PFSK-1 (cell line): ENCODE data around the gene CLSTN1.

ENCODE experiments used
- FOXP2 ChIP-seq: optimal IDR thresholded peaks from 2 replicates; pipeline ENCODE3; 2011; ENCODE audit warnings: borderline replicate concordance, control low read depth, inconsistent platforms; ENCODE audit not compliant: insufficient read depth; ENCODE audit errors: extremely low read length, extremely low read depth
- POLR2AphosphoS5 ChIP-seq: IDR thresholded peaks from 2 replicates; pipeline ENCODE4 v1.6.1; 2012; ENCODE audit warnings: low read depth, mild to moderate bottlenecking, control low read depth, low read length, moderate library complexity
- REST ChIP-seq, 2 experiments: IDR thresholded peaks; 2 replicates each; pipeline versions ENCODE4 v1.6.1 to v1.8.0; 2011 to 2012; ENCODE audit warnings: low read depth in 2 of 2, low read length in 2 of 2, control low read depth in 1 of 2, inconsistent platforms in 1 of 2, mild to moderate bottlenecking in 1 of 2, moderate library complexity in 1 of 2; ENCODE audit not compliant: insufficient read depth in 1 of 2
- SIN3A ChIP-seq: IDR thresholded peaks from 2 replicates; pipeline ENCODE4 v1.6.1; 2012; ENCODE audit warnings: mild to moderate bottlenecking, low read length, moderate library complexity, borderline replicate concordance; ENCODE audit not compliant: insufficient read depth
- TAF1 ChIP-seq: IDR thresholded peaks from 2 replicates; pipeline ENCODE4 v1.6.1; 2012; ENCODE audit warnings: low read length, control low read depth, borderline replicate concordance; ENCODE audit not compliant: insufficient read depth

Gene CLSTN1

GRCh38 chr1:9753121-9753531 is 70.6 kb downstream of the CLSTN1 start:
- TF ChIP-seq SIN3A (no peak), POLR2AphosphoS5 (no peak), FOXP2 (no peak), TAF1 (no peak), REST (IDR thresholded peaks at IDR 0.05; ENCODE audit: insufficient read depth in 1 of 2, low read depth in 2 of 2, low read length in 2 of 2) (no peak)

GRCh38 chr1:9751971-9752370 is 71.8 kb downstream of the CLSTN1 start:
- TF ChIP-seq REST (IDR thresholded peaks at IDR 0.05; ENCODE audit: insufficient read depth in 1 of 2, low read depth in 2 of 2, low read length in 2 of 2) (no peak), SIN3A (no peak), FOXP2 (no peak), TAF1 (no peak), POLR2AphosphoS5 (no peak)

- no peak for TF ChIP-seq POLR2AphosphoS5
- no peak for TF ChIP-seq TAF1
- TF ChIP-seq REST (IDR thresholded peaks at IDR 0.05; ENCODE audit: insufficient read depth in 1 of 2, low read depth in 2 of 2, low read length in 2 of 2), result no peak
- no peak for TF ChIP-seq FOXP2
- TF ChIP-seq SIN3A, result no peak
These were observed 74.4 kb downstream of the CLSTN1 start for GRCh38 chr1:9749361-9749760.

- no peak for TF ChIP-seq FOXP2
- TF ChIP-seq REST (IDR thresholded peaks at IDR 0.05; ENCODE audit: insufficient read depth in 1 of 2, low read depth in 2 of 2, low read length in 2 of 2), result no peak
- no peak for TF ChIP-seq POLR2AphosphoS5
- TF ChIP-seq TAF1, result no peak
- TF ChIP-seq SIN3A, result no peak
These were observed 77.1 kb downstream of the CLSTN1 start for GRCh38 chr1:9746651-9747050.

GRCh38 chr1:9746211-9746610 is 77.6 kb downstream of the CLSTN1 start:
- TF ChIP-seq REST (IDR thresholded peaks at IDR 0.05; ENCODE audit: insufficient read depth in 1 of 2, low read depth in 2 of 2, low read length in 2 of 2) (no peak), SIN3A (no peak), POLR2AphosphoS5 (no peak), TAF1 (no peak), FOXP2 (no peak)
